HG03432 (cell line): ENCODE data around the gene LHX5.

Experiments
- ATAC-seq: cut with Tn5 transposase; IDR thresholded peaks from one replicate; pipeline ENCODE4 v1.9.1; 2021; ENCODE audit warnings: mild to moderate bottlenecking, moderate library complexity; ENCODE audit not compliant: unreplicated experiment

The LHX5 gene

DNA sequence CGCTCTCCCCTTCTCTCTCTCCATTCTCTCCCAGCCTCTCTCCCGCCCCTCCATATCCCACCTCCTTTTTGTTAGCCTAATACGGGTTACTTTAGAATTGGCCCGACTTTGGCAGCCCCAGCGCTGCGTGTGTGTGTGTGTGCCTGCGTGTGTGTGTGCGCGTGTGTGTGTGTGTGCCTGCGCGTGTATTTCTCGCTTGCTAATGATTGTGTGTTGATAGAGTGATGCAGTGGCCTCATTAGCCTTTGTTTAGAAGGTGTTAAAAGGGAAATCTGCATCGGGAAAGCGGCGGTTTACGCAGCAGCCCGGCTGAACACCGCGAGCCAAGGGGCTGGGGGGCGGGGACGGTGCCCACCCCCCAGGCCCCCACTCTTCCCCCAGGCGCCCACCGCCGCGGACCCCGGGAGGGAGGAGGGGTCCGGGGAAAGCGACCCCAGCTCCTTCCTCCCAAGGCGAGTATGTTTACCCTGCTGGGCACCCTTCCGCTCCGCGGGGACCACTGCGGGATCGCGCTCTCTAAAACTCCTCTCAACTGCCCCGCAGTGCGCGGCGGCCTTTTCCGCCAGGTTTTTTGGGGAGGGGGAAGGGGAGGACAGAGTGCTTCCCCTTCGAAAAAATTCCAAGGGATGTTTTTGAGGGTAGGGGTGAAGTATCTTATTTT lies 6.8 kb upstream of the LHX5 start:
- no peak for ATAC-seq

DNA sequence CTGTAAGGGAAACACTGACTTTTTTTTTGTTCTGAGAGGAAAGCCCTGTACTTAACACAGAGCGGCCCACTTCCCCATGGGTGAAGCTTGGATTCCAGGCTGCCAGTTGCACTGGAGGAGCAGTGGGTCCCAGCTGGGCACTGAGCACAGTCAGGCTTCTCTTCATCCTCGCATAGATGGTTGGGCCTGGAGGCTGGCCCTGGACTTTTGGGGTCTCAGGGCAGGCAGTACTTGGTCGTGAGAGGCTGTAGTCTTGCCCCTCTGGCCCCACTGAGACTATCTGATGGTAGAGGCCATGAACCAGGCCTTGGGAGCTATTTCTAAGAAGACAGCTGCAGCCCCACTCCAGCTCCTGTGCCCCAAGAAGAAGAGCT lies 6.2 kb upstream of the LHX5 start:
- ATAC-seq, result no peak

DNA sequence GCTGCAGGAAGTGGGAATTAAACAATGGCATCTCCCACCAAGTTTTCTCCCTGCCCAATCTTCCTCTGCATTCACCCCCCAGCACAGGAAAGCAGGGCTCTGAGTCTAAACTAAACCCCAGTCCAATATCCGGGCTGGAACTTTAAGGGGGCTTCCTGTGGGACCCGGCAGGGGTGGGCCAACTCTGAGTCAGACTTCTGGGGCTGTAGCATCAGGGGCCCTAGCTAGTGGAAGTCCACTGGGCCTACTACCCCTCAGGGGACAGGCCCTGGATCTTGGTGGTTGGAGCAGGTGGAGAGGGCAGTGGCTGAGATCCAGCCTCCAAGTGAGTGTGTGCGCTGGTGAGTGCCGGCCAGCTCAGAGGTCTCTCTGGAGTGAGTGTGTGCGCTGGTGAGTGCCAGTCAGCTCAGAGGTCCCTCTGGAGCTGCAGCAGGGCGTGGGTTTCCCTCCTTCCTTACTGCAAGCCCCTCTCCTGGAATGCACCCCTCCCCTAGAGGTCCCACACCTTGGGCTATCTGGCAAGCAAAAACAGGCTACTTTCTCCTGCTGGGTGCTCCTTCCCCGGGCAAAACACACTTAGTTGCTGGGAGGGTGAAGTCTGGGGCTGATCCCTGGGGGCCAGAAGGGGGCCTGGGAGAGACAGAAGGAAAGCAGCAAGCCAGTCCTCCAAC lies 5.6 kb upstream of the LHX5 start:
- ATAC-seq, result no peak

- ATAC-seq, result no peak
Observed at GRCh38 chr12:113476176-113476986, 4.7 kb upstream of the LHX5 start.

GRCh38 chr12:113475451-113476175 lies 3.9 kb upstream of the LHX5 start:
- ATAC-seq, result no peak

DNA sequence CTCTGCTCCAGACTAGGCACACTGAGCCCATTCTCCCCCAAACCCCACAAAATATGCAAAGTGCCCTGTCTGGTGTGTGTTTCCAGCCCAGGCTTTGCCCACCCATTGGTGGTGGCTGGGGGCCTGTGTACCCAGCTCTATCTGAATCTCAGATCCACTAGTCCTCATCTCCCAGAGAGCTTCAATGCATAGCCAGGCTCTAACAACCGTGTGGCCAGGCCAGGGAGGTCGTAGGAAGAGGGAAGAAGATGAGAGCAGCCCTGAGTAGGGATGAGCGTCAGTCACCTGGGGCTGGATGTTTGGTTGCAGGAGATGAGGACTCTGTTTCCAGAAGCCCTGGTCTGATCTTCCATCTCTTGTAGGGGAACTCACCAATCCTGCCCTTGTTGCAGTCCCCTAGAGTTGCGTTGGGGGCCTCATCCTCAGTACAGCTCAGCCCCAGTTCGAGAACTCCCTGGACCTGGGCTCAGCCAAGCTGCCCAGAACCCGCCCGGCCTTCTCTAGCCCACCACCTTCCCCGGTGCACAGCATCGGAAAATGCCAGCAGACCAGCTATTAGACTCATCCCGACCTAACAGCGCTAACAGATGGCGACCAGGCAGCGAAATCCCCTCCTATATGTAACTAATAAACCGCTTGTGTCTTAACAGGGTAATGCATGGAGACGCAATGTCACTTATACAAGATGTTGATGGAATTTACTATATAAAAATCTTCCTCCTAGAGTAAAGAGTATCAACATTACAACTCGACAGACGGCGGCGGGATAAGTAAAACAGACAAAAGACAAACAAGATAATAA lies 3.2 kb upstream of the LHX5 start:
- ATAC-seq, result no peak

DNA sequence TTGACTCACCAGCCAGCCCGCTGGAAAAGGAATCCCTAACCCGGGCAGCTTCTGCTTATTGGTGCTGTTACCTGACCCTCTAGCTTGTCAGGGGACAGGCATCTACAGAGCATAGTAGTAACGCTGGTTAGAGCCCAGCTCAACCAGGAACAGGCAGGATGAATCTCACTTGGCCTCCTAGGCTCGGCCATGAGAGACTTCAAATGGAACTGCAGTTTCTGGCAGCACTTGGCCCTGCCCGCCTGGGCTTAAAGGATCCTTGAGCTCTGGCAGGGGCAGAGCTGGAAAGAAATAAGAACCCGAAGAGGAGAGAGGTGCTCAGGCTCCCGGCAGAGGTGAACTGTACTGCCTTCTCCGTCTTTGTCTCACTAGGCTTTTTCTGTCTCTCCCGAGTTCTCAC lies 2.3 kb upstream of the LHX5 start:
- no peak for ATAC-seq

DNA sequence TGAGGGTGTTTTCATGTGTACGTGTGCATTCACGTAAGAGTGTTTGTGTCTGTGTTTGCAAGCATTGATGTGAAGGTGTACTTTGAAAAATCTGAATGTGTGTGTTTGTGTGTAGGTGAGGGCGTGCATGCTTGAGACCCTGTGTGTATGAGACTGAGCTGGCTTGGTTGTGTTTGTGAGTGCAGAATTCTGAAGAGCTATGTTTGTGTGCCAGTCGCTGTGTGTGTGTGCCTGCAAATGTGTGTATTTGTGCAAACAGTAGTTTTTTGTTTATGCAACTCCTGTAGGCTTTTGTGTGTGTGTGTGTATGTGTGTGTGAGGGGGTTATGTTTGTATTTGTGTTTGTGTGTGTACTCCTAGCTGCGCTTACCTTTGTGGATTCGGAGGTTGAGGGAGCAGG lies 1.7 kb upstream of the LHX5 start:
- no peak for ATAC-seq

- no peak for ATAC-seq
Observed at GRCh38 chr12:113472191-113473121, 785 bp upstream of the LHX5 start.

GRCh38 chr12:113470871-113471618 lies 626 bp downstream of the LHX5 start:
- ATAC-seq, result no peak

DNA sequence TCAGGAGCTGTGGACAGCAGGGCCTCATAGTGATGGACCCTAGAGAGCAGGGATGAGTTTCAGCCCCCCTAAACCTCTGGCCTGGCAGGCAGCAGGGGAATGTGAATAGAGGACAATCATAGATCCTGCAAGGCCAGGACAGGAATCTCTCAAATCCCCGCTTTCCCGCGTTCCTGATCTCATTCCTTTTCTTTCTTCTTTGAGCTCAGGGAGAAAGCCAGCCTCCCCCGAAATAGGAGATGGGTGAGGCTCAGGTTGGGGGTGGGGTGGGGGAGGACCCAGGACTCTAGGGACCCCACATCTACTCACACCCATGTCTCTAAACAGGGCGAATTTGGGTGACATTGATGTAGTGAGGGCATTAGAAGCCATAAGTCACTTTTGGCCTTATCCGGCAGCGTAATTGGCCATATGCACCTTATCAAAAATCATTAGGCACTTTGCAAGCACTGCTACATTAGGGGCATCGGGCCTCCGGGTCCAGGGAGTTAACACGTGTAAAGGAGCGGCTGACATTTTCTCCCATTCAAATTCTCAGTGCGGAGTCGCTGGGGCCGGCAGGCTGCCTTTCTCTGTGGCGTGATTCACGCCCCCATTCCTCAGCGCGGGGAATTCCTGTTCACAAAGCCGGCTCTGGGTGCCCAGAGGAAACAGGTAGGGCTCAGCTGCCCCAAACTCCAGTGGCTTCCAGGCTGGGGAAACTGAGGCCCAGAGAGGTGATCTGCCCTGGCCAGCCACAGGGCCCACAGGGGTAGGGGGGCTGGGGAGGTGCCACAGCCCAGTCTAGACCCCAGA lies 1.5 kb downstream of the LHX5 start:
- ATAC-seq, result no peak

- ATAC-seq, result no peak
Observed at GRCh38 chr12:113469224-113469948, 2.3 kb downstream of the LHX5 start.

GRCh38 chr12:113468365-113469223 lies 3.1 kb downstream of the LHX5 start:
- ATAC-seq, result no peak

DNA sequence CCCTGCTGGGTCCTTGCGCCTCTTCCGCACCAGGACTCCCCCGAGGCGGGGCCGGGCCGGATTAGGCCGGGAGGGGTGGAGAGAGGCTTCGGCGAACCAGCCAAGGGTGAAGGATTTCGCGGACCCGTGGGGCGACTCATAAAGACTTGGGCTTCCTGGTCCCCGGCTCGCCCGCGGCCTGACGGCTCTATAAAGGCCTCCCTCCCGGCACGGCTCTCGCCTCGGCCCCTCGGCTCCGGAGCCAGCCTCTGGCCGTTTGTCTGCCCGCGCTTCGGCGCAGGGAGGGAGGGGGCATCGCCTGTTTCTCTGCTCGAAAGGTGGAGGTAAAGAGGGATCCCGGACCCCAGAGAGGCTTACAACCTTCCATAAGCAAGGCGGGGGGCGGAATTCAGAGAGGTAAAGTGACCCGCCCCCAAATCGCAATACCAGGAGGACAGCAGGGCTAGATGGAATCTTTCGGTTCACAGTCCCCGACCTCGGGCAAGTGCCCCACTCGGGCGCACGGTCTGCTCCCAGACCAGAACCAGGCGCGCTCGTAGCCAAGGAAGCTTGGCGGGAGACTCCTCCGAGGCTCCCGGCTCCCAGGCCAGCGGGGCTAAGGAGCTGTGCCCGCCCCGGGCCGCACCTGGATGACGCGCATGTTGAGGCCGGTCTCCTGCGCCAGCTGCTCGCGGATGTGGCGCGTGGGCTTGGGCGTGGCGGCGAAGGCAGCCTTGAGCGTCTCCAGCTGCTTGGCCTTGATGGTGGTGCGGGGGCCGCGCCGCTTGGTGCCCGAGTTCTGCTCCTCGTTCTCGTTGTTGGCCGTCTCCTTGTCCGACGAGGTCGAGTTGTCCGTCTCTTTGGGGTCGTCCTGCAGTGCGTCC lies 3.9 kb downstream of the LHX5 start:
- ATAC-seq, result no peak

GRCh38 chr12:113467142-113467501 lies 4.5 kb downstream of the LHX5 start:
- ATAC-seq, result no peak
